HG03025 (cell line): Measurements from ENCODE around the gene SSR1.

Experiments used
- ATAC-seq: cut with Tn5 transposase; IDR thresholded peaks from one replicate; pipeline ENCODE4 v1.9.1; 2021; ENCODE audit warnings: mild to moderate bottlenecking, moderate library complexity; ENCODE audit not compliant: unreplicated experiment, low FRiP score

SSR1 gene

DNA sequence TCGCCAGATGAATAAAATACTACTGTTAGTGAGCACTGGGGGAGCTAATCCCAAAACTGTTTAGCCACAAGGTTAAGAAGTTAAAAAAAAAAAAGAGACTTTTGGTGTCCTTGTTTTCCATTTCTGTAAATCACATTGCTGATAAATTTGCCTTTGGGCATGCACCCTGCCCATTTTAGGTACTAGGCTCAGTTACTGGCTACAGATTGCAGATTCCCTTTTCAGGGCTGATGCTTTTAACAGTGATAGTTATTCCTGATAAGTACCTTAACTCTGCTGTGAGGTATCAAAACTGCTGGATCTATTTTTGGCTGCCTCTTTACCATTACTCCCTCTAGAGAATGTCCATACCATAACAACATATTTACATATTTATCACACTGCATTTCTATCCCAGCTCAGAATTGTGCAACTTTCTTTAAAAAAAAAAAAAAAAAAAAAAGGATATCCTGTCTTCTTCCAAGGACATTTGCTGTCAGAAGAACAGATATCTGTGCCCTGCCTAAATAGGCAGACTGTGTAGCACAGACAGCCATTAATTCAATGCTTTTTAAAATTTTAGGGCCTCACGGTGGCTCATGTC is 94.5 kb downstream of the SSR1 start:
- ATAC-seq = no peak
